ENCODE measurements around the gene TXN2.

DNA sequence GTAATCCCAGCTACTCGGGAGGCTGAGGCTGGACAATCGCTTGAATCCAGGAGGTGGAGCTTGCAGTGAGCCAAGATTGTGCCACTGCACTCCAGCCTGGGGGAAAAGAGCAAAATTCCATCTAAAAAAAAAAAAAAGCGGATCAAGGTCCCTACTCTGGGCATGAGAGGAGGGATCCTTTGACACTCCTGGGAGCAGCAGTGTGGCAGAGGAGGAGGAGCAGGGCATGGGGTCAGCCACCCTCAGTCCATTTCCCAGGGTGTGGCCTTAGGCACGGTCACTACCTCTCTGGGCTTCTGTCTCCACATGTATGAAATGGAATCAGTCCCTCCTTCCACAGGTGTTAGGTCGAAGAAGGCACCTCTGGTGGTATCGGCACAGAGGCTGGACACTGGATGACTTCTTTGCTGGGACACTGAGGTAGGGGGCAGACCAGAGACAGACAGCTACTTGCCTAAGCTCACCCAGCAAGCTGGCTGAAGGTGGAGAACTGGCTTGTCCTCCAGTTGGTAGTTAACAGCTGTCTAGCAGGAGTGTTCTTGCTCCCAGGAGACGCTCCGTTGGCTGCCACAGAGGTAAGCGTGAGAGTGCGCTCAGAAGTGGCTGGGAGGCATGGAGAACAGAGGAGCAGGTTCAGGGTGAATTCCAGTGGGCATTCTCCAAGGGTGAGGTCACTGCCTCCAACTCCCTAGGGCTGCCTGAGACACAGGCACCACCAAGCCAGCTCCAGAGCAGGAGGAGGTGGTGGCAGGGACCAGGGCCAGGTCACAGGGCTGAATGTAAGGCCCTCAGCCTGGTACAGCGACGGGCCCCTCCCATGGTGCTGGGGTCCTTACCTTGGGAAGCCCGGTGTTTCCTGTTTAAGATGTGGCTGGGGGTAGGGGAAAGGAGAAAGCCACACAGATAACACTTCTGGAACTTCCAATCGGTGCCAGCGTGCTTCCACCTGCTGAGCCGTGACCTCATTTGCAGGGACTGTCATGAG is 19.5 kb downstream of the TXN2 start:
- TF ChIP-seq POLR2A (IDR thresholded peaks at IDR 0.05), result no peak
- TF ChIP-seq, protein P1, sequence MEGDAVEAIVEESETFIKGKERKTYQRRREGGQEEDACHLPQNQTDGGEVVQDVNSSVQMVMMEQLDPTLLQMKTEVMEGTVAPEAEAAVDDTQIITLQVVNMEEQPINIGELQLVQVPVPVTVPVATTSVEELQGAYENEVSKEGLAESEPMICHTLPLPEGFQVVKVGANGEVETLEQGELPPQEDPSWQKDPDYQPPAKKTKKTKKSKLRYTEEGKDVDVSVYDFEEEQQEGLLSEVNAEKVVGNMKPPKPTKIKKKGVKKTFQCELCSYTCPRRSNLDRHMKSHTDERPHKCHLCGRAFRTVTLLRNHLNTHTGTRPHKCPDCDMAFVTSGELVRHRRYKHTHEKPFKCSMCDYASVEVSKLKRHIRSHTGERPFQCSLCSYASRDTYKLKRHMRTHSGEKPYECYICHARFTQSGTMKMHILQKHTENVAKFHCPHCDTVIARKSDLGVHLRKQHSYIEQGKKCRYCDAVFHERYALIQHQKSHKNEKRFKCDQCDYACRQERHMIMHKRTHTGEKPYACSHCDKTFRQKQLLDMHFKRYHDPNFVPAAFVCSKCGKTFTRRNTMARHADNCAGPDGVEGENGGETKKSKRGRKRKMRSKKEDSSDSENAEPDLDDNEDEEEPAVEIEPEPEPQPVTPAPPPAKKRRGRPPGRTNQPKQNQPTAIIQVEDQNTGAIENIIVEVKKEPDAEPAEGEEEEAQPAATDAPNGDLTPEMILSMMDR (IDR thresholded peaks at IDR 0.05), result no peak
